K562 (cell line): ENCODE measurements around the gene DDX5. TPM values are rescaled to one million over a fixed set of nuclear protein-coding genes. Genes with fewer than 3 reads are reported as not detected.

Source experiments
- ARID2 ChIP-seq: fragments of 450-650 bp; IDR thresholded peaks from 2 replicates; pipeline ENCODE4 v1.6.1; 2017; ENCODE audit warnings: antibody characterized with exemption, mild to moderate bottlenecking
- ARID4B ChIP-seq: sonication (generic); formaldehyde crosslinking; IDR thresholded peaks from 2 replicates; pipeline ENCODE4 v1.8.0; 2022; ENCODE audit warnings: mild to moderate bottlenecking, missing genetic modification reagents
- EHMT2 ChIP-seq: fragments of 450-650 bp; IDR thresholded peaks from 2 replicates; pipeline ENCODE4 v1.6.1; 2018; ENCODE audit warnings: antibody characterized with exemption
- HDAC3 ChIP-seq: fragments of 450-650 bp; IDR thresholded peaks from 2 replicates; pipeline ENCODE4 v1.6.1; 2018; ENCODE audit warnings: borderline replicate concordance, mild to moderate bottlenecking, moderate library complexity; ENCODE audit not compliant: partially characterized antibody
- MAX ChIP-seq: sonication (generic); formaldehyde crosslinking; IDR thresholded peaks from 2 replicates; pipeline ENCODE4 v1.9.0; 2022; ENCODE audit warnings: mild to moderate bottlenecking, missing genetic modification reagents
- MAZ ChIP-seq, 2 experiments: fragments of 450-650 bp in 1 of 2; sonication (generic) in 1 of 2; formaldehyde crosslinking; IDR thresholded peaks in 1 of 2; conservative IDR thresholded peaks in 1 of 2; 2 replicates each; pipeline versions ENCODE4 v1.4.0 to v1.5.0; 2020; ENCODE audit warnings: mild to moderate bottlenecking in 1 of 2, missing genetic modification reagents in 1 of 2
- RBBP5 ChIP-seq: fragments of 200-600 bp; sonication (generic); IDR thresholded peaks from 2 replicates; pipeline ENCODE4 v1.6.1; 2012; ENCODE audit warnings: borderline replicate concordance, mild to moderate bottlenecking, low read length, control low read depth, inconsistent platforms; ENCODE audit not compliant: insufficient read depth, poor library complexity, severe bottlenecking
- RNF219 ChIP-seq: fragments of 250-450 bp; sonication (Bioruptor Pico); IDR thresholded peaks from 2 replicates; pipeline ENCODE4 v1.5.0; 2022; ENCODE audit warnings: mild to moderate bottlenecking
- SRSF9 ChIP-seq: fragments of 200-400 bp; formaldehyde crosslinking; IDR thresholded peaks from 2 replicates; pipeline ENCODE4 v1.6.1; 2017; ENCODE audit warnings: low read depth, low read length, borderline replicate concordance
- THAP12 ChIP-seq: fragments of 250-450 bp; sonication (Bioruptor Pico); IDR thresholded peaks from 2 replicates; pipeline ENCODE4 v1.9.0; 2021; ENCODE audit warnings: mild to moderate bottlenecking, inconsistent platforms
- TRIM25 ChIP-seq: fragments of 450-650 bp; IDR thresholded peaks from 2 replicates; pipeline ENCODE4 v1.7.0; 2016; ENCODE audit warnings: borderline replicate concordance
- ZBTB26 ChIP-seq: fragments of 450-650 bp; formaldehyde crosslinking; IDR thresholded peaks from 2 replicates; pipeline ENCODE4 v1.4.0; 2022; ENCODE audit warnings: missing genetic modification characterization
- ZNF354B ChIP-seq: fragments of 250-450 bp; sonication (Bioruptor Pico); IDR thresholded peaks from 2 replicates; pipeline ENCODE4 v1.4.0; 2020
- polyA plus RNA-seq, 8 experiments: library from polyadenylated mRNA; depleted of rRNA in 4 of 8; stranded (reverse) in 5 of 8; unstranded in 3 of 8; fragments of >200 nt; fragmentation: Nextera tagmentation in 2 of 8; fragmentation: Illumina TruSeq in 1 of 8; extraction: Ambion mirVana in 2 of 8; extraction: Trizol in 1 of 8; gene quantifications; 2 replicates each; pipeline versions ENCODE4 v1.2.1 to v1.2.3, GENCODE V29; 2011 to 2014; ENCODE audit warnings: inconsistent platforms in 1 of 8, missing spikeins in 1 of 8
- total RNA-seq, 7 experiments: library from RNA; depleted of rRNA in 6 of 7; stranded (reverse); fragments of >200 nt in 6 of 7; fragmentation: Illumina TruSeq in 2 of 7; extraction: Trizol in 2 of 7; gene quantifications; 2 replicates each; pipeline versions ENCODE4 v1.2.1 to v1.2.3, GENCODE V29; 2011 to 2021; ENCODE audit warnings: low replicate concordance in 1 of 7

The DDX5 gene
- total and polyA plus RNA-seq, 9 of the 15 experiments (the other 6 are each of a cell fraction or from before 2014, with no cell fraction given) = 306 to 1,639 (median 604) TPM

GRCh38 chr17:64496786-64497564, 9.1 kb downstream of the DDX5 start, which contains the start of gene POLG2 (continued):
- TF ChIP-seq MAZ (CRISPR knock-in tag; conservative IDR thresholded peaks at IDR 0.05 in 1 of 2, IDR thresholded peaks at IDR 0.05 in 1 of 2) = peak; percentile 66 to 79; a peak in 2 of 4 replicates
- TF ChIP-seq ZBTB26 (CRISPR knock-in tag) = peak; percentile 70; the same call in 1 of the 2 replicates
- TF ChIP-seq RBBP5 = peak; percentile 66
- TF ChIP-seq ARID2 = peak; percentile 78; the same call in 1 of the 2 replicates
- no peak for TF ChIP-seq ZNF354B (CRISPR knock-in tag)
- peak; percentile 73 for TF ChIP-seq HDAC3
- TF ChIP-seq THAP12 (CRISPR knock-in tag) = peak; percentile 14; the same call in 1 of the 2 replicates
- no peak for TF ChIP-seq TRIM25
- TF ChIP-seq ARID4B (CRISPR knock-in tag) = peak; percentile 85
- TF ChIP-seq MAX (CRISPR knock-in tag) = peak; percentile 88
- TF ChIP-seq RNF219 = 0 out of 2 replicates have a peak, but pooled peaks have one; percentile 62
- no peak for TF ChIP-seq SRSF9
- TF ChIP-seq EHMT2 = no peak; the same call in 1 of the 2 replicates
